NCI-H1092 treated with DMSO at 0.1 percent for 48 hours (cell line): Measurements from ENCODE around the gene PTOV1.

Experiments
- DNase-seq: peaks from one replicate; lab custom pipeline; 2025; lab: John Stamatoyannopoulos, UW

PTOV1 gene

DNA sequence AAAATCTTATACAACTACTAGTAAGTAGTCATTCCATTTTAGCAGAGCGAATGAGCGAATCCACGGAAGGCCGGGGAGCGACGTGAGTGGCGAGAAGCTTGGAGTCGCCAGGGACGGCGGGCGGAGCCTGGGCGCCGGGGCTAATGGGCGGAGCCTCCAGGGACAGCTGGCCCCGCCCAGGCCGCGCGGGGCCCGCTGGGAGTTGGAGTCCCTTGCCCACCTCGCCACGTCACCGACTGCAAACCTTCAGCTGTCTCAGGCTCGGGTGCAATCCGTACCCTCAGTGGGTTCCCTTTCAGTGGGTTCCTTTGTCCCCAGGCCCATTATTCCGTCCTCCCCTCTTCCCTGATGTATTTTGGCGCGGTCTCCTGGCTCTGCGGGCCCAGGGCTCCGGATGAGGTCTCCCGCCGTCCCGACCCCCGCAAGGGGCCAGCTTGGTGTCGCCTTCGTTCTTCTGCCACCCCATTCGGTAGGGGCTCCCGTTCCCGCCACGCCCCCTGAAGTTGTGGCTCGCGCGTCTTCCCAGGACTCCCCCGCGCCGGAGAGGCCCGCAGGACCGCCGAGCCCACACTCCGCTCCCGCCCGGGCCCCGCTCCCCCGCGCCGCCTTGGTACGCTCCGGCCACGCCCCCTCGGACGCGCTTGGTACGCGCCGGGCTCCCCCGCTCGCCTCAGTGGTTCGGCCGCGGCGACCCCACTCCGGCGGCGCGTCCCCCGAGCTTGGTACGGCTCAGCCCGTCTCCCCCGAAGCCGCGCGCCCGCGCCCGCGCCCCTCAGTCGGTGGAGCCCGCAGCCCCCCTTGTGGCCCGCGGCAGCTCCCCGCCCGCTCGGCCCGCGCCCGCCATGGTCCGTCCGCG, at the start of gene PTOV1:
Gene PTOV1 (plus strand): TSS at position 673 of the 856 bp plus-strand sequence.
- DNase-seq = peak; percentile 84

DNA sequence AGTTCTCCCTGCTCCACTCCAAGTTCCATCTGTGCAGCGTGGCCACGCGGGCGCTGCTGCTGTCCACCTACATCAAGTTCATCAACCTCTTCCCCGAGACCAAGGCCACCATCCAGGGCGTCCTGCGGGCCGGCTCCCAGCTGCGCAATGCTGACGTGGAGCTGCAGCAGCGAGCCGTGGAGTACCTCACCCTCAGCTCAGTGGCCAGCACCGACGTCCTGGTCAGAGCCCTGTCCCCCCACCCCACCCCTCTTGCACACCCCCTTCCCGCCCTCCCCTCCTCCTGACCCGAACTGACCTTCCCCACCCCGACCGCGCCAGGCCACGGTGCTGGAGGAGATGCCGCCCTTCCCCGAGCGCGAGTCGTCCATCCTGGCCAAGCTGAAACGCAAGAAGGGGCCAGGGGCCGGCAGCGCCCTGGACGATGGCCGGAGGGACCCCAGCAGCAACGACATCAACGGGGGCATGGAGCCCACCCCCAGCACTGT, 49.5 kb upstream of the PTOV1 start:
- no peak for DNase-seq

- peak; percentile 85 for DNase-seq
These were observed 48.8 kb upstream of the PTOV1 start for GRCh38 chr19:49801966-49802661.

DNA sequence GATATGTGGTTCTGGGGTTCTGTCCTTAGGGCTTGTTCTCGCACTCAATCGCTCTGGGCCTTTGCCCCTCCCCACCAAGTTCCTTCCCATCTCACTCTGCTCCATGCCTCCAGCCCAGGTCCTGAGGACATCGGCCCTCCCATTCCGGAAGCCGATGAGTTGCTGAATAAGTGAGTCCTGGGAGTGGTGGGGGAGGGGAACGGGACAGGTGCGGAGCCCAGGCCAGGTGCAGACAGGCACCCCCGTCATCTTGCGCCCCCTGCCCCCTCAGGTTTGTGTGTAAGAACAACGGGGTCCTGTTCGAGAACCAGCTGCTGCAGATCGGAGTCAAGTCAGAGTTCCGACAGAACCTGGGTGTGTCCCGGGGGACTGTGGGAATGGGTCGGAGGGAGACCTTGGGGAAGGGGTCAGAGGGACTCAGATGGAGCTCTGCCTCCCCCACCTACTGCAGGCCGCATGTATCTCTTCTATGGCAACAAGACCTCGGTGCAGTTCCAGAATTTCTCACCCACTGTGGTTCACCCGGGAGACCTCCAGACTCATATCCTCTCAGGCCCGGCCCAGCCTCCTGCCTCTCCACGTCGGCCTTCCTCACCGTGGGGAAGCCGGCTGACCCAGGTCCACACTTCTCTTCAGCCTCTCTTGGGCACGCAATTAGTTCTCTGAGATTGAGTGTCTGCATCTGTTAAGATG, 48.0 kb upstream of the PTOV1 start:
- no peak for DNase-seq

DNA sequence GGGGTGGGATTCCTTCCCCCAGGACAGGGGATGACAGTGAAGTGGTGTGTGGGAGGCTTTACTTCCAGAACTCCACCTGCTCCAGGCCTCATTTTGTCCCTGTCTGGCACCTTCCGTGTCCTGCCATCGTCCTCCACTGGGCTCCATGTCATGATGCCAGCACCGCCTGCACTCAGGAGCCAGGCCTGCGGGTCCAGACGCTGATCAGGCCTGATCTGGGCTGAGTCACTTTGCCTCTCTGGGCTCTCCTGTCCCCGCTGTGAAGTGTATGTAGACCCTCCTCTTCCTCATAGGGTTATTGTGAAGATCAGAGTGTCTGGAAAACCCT, 47.5 kb upstream of the PTOV1 start:
- DNase-seq = no peak

GRCh38 chr19:49805822-49806619, 44.9 kb upstream of the PTOV1 start:
- DNase-seq = no peak

- no peak for DNase-seq
These were observed 44.4 kb upstream of the PTOV1 start for GRCh38 chr19:49806620-49806959.

DNA sequence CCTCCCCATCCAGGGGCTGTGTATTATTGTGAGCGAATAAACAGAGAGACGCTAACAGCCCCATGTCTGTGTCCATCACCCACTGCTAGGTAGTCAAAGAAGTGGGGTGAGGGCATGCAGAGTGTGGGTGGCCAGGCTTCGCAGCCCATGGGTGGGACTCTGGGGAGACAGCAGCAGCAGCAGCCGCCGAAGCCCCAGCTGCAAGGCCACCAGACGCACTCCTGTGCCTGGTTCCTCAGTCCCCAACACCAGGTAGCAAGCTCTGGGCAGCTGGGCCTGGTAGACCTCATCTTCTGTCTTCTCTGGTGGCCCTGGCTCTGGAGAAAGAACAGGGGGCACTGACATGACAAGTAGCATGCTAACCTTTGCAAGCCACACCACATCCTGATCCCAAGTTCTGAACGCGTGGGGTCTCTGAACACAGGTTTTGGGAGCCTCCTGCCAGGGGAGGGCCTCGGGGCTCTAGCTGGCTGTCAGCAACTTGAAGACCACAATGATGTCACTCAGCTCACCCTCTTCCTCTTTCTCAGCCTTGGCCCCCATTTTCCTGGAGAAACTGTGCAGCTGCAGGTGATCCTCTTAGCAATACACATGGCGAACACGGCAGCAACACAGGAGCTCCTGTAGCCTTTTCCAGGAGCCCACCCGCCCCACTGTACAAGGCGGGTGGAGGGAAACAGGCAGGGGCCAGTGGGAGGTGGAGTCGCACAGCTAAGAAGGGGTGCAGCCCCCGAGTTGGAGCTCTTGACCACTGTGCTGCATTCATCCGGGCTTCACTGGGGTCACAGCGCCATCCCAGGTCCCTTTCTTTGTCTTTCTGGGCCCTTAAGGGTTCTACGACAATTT, 43.7 kb upstream of the PTOV1 start:
- no peak for DNase-seq

DNA sequence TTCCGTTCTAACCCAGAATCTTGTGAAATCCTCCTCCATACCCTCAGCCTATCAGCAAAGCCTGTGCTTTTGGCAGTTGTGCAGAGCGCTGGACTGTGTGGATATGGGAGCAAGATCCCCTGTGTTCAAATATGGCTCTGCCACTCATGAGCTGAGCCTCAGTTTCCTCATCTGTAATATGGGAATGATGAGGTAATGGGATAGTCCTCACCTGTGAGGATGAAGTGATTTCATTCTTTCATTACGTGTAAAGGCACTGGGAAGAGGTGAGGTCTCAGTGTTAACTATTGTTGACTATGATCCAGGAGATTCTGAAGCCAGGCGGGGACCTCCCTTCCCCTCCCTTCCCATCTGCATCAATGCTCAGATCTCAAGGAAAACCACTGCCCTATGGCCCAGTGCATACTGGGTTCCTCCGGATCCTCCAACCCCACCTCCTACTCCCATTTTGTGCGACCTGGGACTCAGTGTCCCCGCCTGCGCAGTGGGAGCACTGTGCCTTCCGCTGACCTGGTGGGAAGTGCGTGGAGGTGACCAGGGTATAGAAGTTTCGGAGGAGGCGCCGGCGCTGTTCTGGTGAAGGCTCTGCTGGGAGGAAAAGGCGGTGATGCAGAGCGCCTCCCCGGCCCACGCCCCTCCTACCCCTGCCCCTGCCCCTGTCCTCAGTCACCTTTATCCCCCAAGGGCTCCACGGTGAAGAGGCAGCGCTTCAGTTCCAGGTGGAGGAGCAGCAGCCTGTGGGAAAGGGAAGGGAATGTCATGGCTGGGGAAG, 42.9 kb upstream of the PTOV1 start:
- no peak for DNase-seq

DNA sequence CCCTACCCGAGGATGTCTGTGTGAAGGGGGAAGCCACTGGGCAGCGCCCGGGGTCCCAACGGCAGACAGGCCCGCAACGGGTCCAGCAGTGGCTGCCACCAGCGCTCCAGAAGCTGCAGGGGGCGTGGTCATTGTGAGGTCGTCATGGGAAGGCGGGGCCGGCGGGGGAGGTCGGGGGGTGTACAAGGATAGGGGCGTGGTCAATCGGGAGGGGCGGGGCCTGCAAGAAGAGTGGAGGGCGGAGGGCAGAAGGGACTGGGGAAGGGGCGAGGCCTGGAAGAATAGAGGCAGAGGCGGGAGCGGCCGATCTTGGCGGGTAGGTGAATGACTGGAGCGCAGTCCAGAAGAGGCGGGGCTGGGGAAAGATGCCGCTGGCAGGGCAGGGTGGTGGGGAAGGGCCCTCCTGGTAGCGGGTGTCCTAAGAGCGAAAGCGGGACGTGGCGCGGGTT, 42.2 kb upstream of the PTOV1 start:
- peak; percentile 53 for DNase-seq

- peak; percentile 36 for DNase-seq
These were observed 41.6 kb upstream of the PTOV1 start for GRCh38 chr19:49809160-49809940.

DNA sequence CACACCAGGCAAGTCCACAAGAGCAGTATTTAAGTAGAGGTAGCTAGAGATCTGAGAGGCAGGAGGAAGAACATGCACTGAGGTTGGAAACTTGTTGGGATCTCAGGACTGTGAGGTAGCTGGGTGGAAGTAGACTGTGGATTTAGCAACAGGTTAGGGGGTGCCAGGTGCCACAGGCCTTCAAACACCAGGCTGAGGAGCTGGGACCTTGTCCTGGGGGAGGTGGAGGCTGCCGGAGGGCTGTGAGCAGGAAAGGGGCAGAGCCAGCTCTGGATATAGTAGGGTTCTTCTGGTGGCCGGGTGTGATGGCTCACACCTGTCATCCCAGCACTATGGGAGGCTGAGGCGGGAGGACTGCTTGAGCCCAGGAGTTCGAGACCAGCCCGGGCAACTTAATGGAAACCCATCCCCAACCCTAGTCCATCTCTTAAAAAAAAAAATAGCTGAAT, 41.0 kb upstream of the PTOV1 start:
- DNase-seq = no peak

GRCh38 chr19:49811328-49811727, 39.6 kb upstream of the PTOV1 start:
- no peak for DNase-seq

DNA sequence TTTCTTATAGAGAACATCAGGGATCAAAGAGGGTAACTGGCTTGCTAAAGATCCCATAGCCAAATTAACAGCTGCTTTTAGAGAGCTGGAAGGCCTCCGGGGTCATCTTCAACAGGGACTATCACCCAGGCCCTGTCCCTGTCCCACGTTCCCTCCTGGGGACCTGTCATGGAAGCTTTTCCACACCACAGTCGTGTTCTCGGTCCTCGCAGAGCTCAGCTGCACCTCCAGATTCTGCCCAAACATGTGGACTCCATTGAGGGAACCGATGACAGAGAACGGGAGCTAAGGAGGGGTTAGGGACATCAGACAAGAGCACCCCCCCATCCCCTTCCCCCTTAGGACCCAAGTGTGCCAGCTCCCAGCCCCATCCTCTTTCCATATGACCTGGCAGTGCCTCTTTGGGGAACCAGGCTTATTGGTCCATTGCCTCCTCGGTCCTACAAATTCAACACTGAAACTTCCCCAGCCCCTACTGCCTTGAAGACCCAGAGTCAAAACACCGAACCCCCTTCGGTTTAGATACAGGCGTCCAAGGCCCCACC, 38.4 kb upstream of the PTOV1 start:
- no peak for DNase-seq

- peak; percentile 97 for DNase-seq
These were observed 37.7 kb upstream of the PTOV1 start, which contains the start of gene FUZ for GRCh38 chr19:49812997-49813861. TSS of gene FUZ (minus strand) at chr19:49813292. CDS start at chr19:49813106, 186 bp downstream.

GRCh38 chr19:49814010-49814409, 36.9 kb upstream of the PTOV1 start:
- peak; percentile 25 for DNase-seq

DNA sequence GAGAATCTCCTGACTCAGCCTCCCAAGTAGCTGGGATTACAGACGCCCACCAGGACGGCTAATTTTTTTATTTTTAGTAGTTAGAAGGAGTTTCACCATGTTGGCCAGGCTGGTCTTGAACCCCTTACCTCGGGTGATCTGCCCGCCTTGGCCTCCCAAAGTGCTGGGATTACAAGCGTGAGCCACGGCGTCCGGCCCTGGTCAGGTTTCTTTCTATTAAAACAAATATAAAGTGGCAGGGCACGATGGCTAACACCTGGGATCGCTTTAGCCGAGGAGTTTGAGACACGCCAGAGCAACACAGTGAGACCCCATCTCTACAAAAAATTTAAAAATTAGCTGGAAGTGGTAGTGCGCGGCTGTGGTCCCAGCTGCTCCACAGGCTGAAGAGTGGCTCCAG, 34.4 kb upstream of the PTOV1 start:
- DNase-seq = no peak
